HCT116 (cell line): ENCODE data around the gene SPTBN4. TPM values are rescaled to one million over a fixed set of nuclear protein-coding genes. Genes with fewer than 3 reads are reported as not detected.

ENCODE experiments used
- ATAC-seq: fragments of 200-7000 bp; cut with Tn5 transposase; 2 replicates; pipeline ENCODE4 v1.9.1; 2020; ENCODE audit warnings: mild to moderate bottlenecking, moderate library complexity
- BruUV-seq: library from RNA; stranded (reverse); fragments of 400-500 nt; replicated peaks from 2 replicates; lab custom pipeline; 2021; lab: Mats Ljungman, UMichigan
- CTCF ChIA-PET: fragments of 300-600 bp; sonication (Branson Sonifier 250); formaldehyde crosslinking; loops from one replicate; lab custom pipeline; 2021; ENCODE audit warnings: antibody characterized with exemption; lab: Charles Lee
- POLR2A ChIA-PET: fragments of 300-600, 350-600 bp; sonication (Branson Sonifier 250); formaldehyde crosslinking; loops from one replicate; lab custom pipeline; 2021; ENCODE audit warnings: antibody characterized with exemption; lab: Charles Lee
- RAD21 ChIA-PET, 2 experiments: fragments of 300-600 bp; sonication (Branson Sonifier 250); formaldehyde crosslinking; loops; one replicate each; lab custom pipeline; 2023; ENCODE audit warnings: low total read pairs in 2 of 2; ENCODE audit not compliant: uncharacterized antibody in 2 of 2, unreplicated experiment in 2 of 2, low non-redundant PET in 1 of 2; lab: Charles Lee
- DNase-seq: peaks from one replicate; pipeline ENCODE4 v3.0.0-alpha.2; 2010; ENCODE audit warnings: low read depth, low spot score
- H2AFZ ChIP-seq: fragments of 200-600 bp; shearing (Covaris generic), sonication (generic); 2 replicates; pipeline ENCODE4 v1.6.1; 2017; ENCODE audit warnings: low read depth, mixed run types, mixed read lengths, antibody characterized with exemption, low read length; ENCODE audit not compliant: poor library complexity, severe bottlenecking
- H3K27ac ChIP-seq: 2 replicates; pipeline ENCODE4 v1.5.1; 2012; ENCODE audit warnings: low read depth, low read length
- H3K27me3 ChIP-seq: fragments of 200-600 bp; sonication (generic); 2 replicates; pipeline ENCODE4 v1.6.1; 2016; ENCODE audit warnings: mixed run types, low read length, mixed read lengths; ENCODE audit not compliant: insufficient read depth
- H3K36me3 ChIP-seq, 2 experiments: fragments of 200-500 bp in 1 of 2; fragments of 200-600 bp in 1 of 2; sonication (Bioruptor generic) in 1 of 2; sonication (generic) in 1 of 2; 2 replicates each; pipeline versions ENCODE4 v1.5.1 to v1.6.1; 2014 to 2016; ENCODE audit warnings: low read length in 2 of 2, inconsistent platforms in 1 of 2, mixed read lengths in 1 of 2, mixed run types in 1 of 2; ENCODE audit not compliant: insufficient read depth in 2 of 2, control insufficient read depth in 1 of 2
- H3K4me1 ChIP-seq, 2 experiments: fragments of 200-600 bp in 1 of 2; sonication (generic) in 1 of 2; 2 replicates each; pipeline versions ENCODE4 v1.5.1 to v1.6.1; 2012 to 2017; ENCODE audit warnings: low read length in 2 of 2, inconsistent platforms in 1 of 2, mild to moderate bottlenecking in 1 of 2, mixed read lengths in 1 of 2, mixed run types in 1 of 2, moderate library complexity in 1 of 2; ENCODE audit not compliant: insufficient read depth in 2 of 2, control insufficient read depth in 1 of 2
- H3K4me2 ChIP-seq: fragments of 200-600 bp; sonication (generic); 2 replicates; pipeline ENCODE4 v1.6.1; 2017; ENCODE audit warnings: mixed run types, low read length, mixed read lengths
- H3K4me3 ChIP-seq, 2 experiments: fragments of 200-600 bp in 1 of 2; sonication (generic) in 1 of 2; replicated peaks in 1 of 2; 2 replicates each; pipeline ENCODE4 v1.5.1; 2011 to 2016; ENCODE audit warnings: low read length in 2 of 2, control low read depth in 1 of 2, low read depth in 1 of 2, mild to moderate bottlenecking in 1 of 2, mixed read lengths in 1 of 2, mixed run types in 1 of 2
- H3K79me2 ChIP-seq: fragments of 200-600 bp; sonication (generic); 2 replicates; pipeline ENCODE4 v1.6.1; 2017; ENCODE audit warnings: mild to moderate bottlenecking, mixed run types, low read length, moderate library complexity, mixed read lengths; ENCODE audit not compliant: insufficient read depth
- H3K9ac ChIP-seq: fragments of 200-600 bp; sonication (generic); 2 replicates; pipeline ENCODE4 v1.6.1; 2016; ENCODE audit warnings: low read length, mixed read lengths
- H3K9me2 ChIP-seq: fragments of 200-600 bp; sonication (generic), shearing (Covaris generic); 2 replicates; pipeline ENCODE4 v1.6.1; 2017; ENCODE audit warnings: mixed run types, mild to moderate bottlenecking, moderate library complexity; ENCODE audit not compliant: insufficient read depth
- H3K9me3 ChIP-seq, 2 experiments: fragments of 200-500 bp in 1 of 2; fragments of 200-600 bp in 1 of 2; sonication (Bioruptor generic) in 1 of 2; sonication (generic) in 1 of 2; 2 replicates each; pipeline ENCODE4 v1.6.1; 2014 to 2017; ENCODE audit warnings: low read length in 2 of 2, mixed read lengths in 2 of 2, inconsistent platforms in 1 of 2, low read depth in 1 of 2, mild to moderate bottlenecking in 1 of 2, mixed run types in 1 of 2, moderate library complexity in 1 of 2; ENCODE audit not compliant: control insufficient read depth in 1 of 2, insufficient read depth in 1 of 2
- H4K20me1 ChIP-seq: fragments of 200-600 bp; sonication (generic), shearing (Covaris generic); 2 replicates; pipeline ENCODE4 v1.6.1; 2017; ENCODE audit warnings: mixed run types, mild to moderate bottlenecking, moderate library complexity; ENCODE audit not compliant: insufficient read depth
- CEBPB ChIP-seq: IDR thresholded peaks from 2 replicates; pipeline ENCODE4 v1.6.1; 2012; ENCODE audit warnings: low read depth
- EGR1 ChIP-seq: IDR thresholded peaks from 2 replicates; pipeline ENCODE4 v1.6.1; 2012; ENCODE audit warnings: low read depth
- ELF1 ChIP-seq: IDR thresholded peaks from 2 replicates; pipeline ENCODE4 v1.6.1; 2012; ENCODE audit warnings: low read depth, borderline replicate concordance
- FOSL1 ChIP-seq: IDR thresholded peaks from 2 replicates; pipeline ENCODE4 v1.6.1; 2012; ENCODE audit warnings: low read depth
- JUND ChIP-seq: IDR thresholded peaks from 2 replicates; pipeline ENCODE4 v1.6.1; 2012
- POLR2AphosphoS5 ChIP-seq: IDR thresholded peaks from 2 replicates; pipeline ENCODE4 v1.6.1; 2011; ENCODE audit warnings: mild to moderate bottlenecking, low read depth, low read length, moderate library complexity
- SP1 ChIP-seq: IDR thresholded peaks from 2 replicates; pipeline ENCODE4 v1.6.1; 2012; ENCODE audit warnings: low read depth
- SRF ChIP-seq: IDR thresholded peaks from 2 replicates; pipeline ENCODE4 v1.6.1; 2012; ENCODE audit warnings: low read depth
- TCF7L2 ChIP-seq: IDR thresholded peaks from 2 replicates; pipeline ENCODE4 v1.7.0; 2011; ENCODE audit warnings: borderline replicate concordance, inconsistent platforms; ENCODE audit not compliant: insufficient read depth, insufficient read length; ENCODE audit errors: extremely low read depth
- YY1 ChIP-seq: IDR thresholded peaks from 2 replicates; pipeline ENCODE4 v1.6.1; 2011; ENCODE audit warnings: low read length, low read depth, moderate library complexity, mild to moderate bottlenecking; ENCODE audit not compliant: insufficient replicate concordance; ENCODE audit errors: extremely low read depth
- ZNF274 ChIP-seq: fragments of 200-500 bp; sonication (Bioruptor generic); IDR thresholded peaks from 2 replicates; pipeline ENCODE4 v1.6.1; 2014; ENCODE audit warnings: mild to moderate bottlenecking, low read depth, low read length, inconsistent platforms
- intact Hi-C: fragments of 100-400 bp; cut with micrococcal nuclease; formaldehyde crosslinking; loops from 2 replicates; pipeline ENCODE4 v1.10.0; 2022
- total RNA-seq: library from RNA; stranded (reverse); gene quantifications from one replicate; pipeline ENCODE4 v1.2.1, GENCODE V29; 2021; ENCODE audit not compliant: unreplicated experiment
- TF ChIP-seq, protein P1 (sequence below): IDR thresholded peaks from 2 replicates; pipeline ENCODE4 v1.6.1; 2012

Gene SPTBN4
- total RNA-seq, 1 experiment from 2014 or later, result 4.6 TPM

DNA sequence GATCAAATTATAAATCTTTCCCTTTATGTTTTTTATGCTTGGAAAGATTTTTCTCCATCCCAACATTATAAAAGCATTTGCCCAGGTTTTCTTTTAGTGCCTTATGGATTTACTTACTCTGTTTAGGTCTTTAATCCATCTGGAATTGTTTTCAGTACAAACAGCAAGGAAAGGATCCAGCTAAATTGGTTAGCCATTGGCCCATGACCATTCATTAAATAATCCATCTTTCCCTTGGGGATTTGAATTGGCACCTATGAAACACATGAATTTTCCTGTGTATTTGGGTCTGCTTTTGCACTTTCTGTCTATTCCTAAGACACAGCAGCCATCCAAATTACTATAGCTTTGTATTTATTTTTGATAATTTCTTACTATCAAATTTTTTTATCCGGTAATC, 81.0 kb downstream of the SPTBN4 start:
- H3K27ac ChIP-seq, result no peak overlapping the region
- H4K20me1 ChIP-seq, result no peaks in the 10 kb centered on the region
- DNase-seq, result no peak
- H3K36me3 ChIP-seq, result no peaks in the 10 kb centered on the region
- H3K9me2 ChIP-seq, result no peaks in the 10 kb centered on the region
- CTCF ChIA-PET, result interaction anchor here (1.5 to 2.0 kb wide), 3 partner anchors 52 to 87 kb away, joined by 3 to 27 read pairs (median 27); partner anchors contain the start of gene LTBP4
- intact Hi-C loops, result loop anchor here (5.0 kb wide), 1 partner anchor 89 kb away; no protein-coding TSS in a partner anchor
- no peaks in the 10 kb centered on the region; a peak in 1 of 4 replicates for H3K9me3 ChIP-seq
- H3K27me3 ChIP-seq, result no peaks in the 10 kb centered on the region
- H2AFZ ChIP-seq, result no peak overlapping the region
- H3K4me3 ChIP-seq, result no peak overlapping the region
- H3K79me2 ChIP-seq, result no peaks in the 10 kb centered on the region
- ATAC-seq, result no peak
- no peak overlapping the region for H3K9ac ChIP-seq
- RAD21 ChIA-PET, result no interaction called here
- no peak overlapping the region for H3K4me2 ChIP-seq
- POLR2A ChIA-PET, result interaction anchor here (1.8 kb wide), 1 partner anchor 23 kb away, joined by 11 read pairs; no protein-coding TSS in a partner anchor
- BruUV-seq, result no TSS peak
- no peak for TF ChIP-seq ELF1
- TF ChIP-seq SRF, result no peak
- no peak for TF ChIP-seq TCF7L2
- no peak for TF ChIP-seq ZNF274
- no peak for TF ChIP-seq JUND
- TF ChIP-seq EGR1, result no peak
- no peak for TF ChIP-seq YY1
- no peak for TF ChIP-seq FOSL1
- TF ChIP-seq POLR2AphosphoS5, result no peak
- TF ChIP-seq, protein P1, sequence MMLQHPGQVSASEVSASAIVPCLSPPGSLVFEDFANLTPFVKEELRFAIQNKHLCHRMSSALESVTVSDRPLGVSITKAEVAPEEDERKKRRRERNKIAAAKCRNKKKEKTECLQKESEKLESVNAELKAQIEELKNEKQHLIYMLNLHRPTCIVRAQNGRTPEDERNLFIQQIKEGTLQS, result no peak
- no peak for TF ChIP-seq SP1
- TF ChIP-seq CEBPB, result no peak
- peaks cover 4 to 11% of the 10 kb centered on the region in 2 experiments for H3K4me1 ChIP-seq
